ENCODE results near the gene NMD3. TPM values are rescaled to one million over a fixed set of nuclear protein-coding genes. Genes with fewer than 3 reads are reported as not detected.

Gene NMD3
- total RNA-seq, 1 donor from 2014 or later: 60.9 TPM

GRCh38 chr3:161212171-161212771, 8.8 kb upstream of the NMD3 start:
- H3K27ac Mint-ChIP-seq (ENCODE audit: unreplicated experiment): peak overlapping the region; percentile 23
- no peaks in the 10 kb centered on the region for H3K9me3 Mint-ChIP-seq (ENCODE audit: unreplicated experiment)
- no peak for DNase-seq (ENCODE audit: extremely low spot score, unreplicated experiment)
- no peaks in the 10 kb centered on the region for H3K4me1 Mint-ChIP-seq (ENCODE audit: unreplicated experiment)
- H3K27me3 Mint-ChIP-seq (ENCODE audit: unreplicated experiment): peaks cover 6% of the 10 kb centered on the region
- H3K36me3 Mint-ChIP-seq (ENCODE audit: unreplicated experiment): no peaks in the 10 kb centered on the region
- no peak overlapping the region for H3K4me3 Mint-ChIP-seq (ENCODE audit: unreplicated experiment)
- TF ChIP-seq CTCF (IDR thresholded peaks at IDR 0.05): no peak

- Mint-ChIP-seq H3K4me3 (ENCODE audit: unreplicated experiment) (no peak overlapping the region), H3K9me3 (ENCODE audit: unreplicated experiment) (no peaks in the 10 kb centered on the region), H3K27me3 (ENCODE audit: unreplicated experiment) (peaks cover 6% of the 10 kb centered on the region), H3K36me3 (ENCODE audit: unreplicated experiment) (no peaks in the 10 kb centered on the region), H3K27ac (ENCODE audit: unreplicated experiment) (no peak overlapping the region), H3K4me1 (ENCODE audit: unreplicated experiment) (no peaks in the 10 kb centered on the region)
- no peak for TF ChIP-seq CTCF (IDR thresholded peaks at IDR 0.05)
- no peak for DNase-seq (ENCODE audit: extremely low spot score, unreplicated experiment)
Measured at GRCh38 chr3:161212906-161213305, 8.2 kb upstream of the NMD3 start.

GRCh38 chr3:161213644-161214043, 7.5 kb upstream of the NMD3 start:
- Mint-ChIP-seq H3K27me3 (ENCODE audit: unreplicated experiment) (peaks cover 6% of the 10 kb centered on the region), H3K36me3 (ENCODE audit: unreplicated experiment) (no peaks in the 10 kb centered on the region), H3K4me1 (ENCODE audit: unreplicated experiment) (no peaks in the 10 kb centered on the region), H3K27ac (ENCODE audit: unreplicated experiment) (no peak overlapping the region), H3K9me3 (ENCODE audit: unreplicated experiment) (no peaks in the 10 kb centered on the region), H3K4me3 (ENCODE audit: unreplicated experiment) (no peak overlapping the region)
- DNase-seq (ENCODE audit: extremely low spot score, unreplicated experiment): no peak
- no peak for TF ChIP-seq CTCF (IDR thresholded peaks at IDR 0.05)

GRCh38 chr3:161215185-161215584, 5.9 kb upstream of the NMD3 start:
- H3K9me3 Mint-ChIP-seq (ENCODE audit: unreplicated experiment): peaks cover 3% of the 10 kb centered on the region
- H3K36me3 Mint-ChIP-seq (ENCODE audit: unreplicated experiment): no peaks in the 10 kb centered on the region
- DNase-seq (ENCODE audit: extremely low spot score, unreplicated experiment): no peak
- TF ChIP-seq CTCF (IDR thresholded peaks at IDR 0.05): no peak
- H3K4me1 Mint-ChIP-seq (ENCODE audit: unreplicated experiment): peaks cover 3% of the 10 kb centered on the region
- H3K27me3 Mint-ChIP-seq (ENCODE audit: unreplicated experiment): peaks cover 6% of the 10 kb centered on the region
- no peak overlapping the region for H3K4me3 Mint-ChIP-seq (ENCODE audit: unreplicated experiment)
- H3K27ac Mint-ChIP-seq (ENCODE audit: unreplicated experiment): no peak overlapping the region

GRCh38 chr3:161217496-161217895, 3.6 kb upstream of the NMD3 start:
- Mint-ChIP-seq H3K9me3 (ENCODE audit: unreplicated experiment) (peaks cover 3% of the 10 kb centered on the region), H3K4me3 (ENCODE audit: unreplicated experiment) (no peak overlapping the region), H3K36me3 (ENCODE audit: unreplicated experiment) (no peaks in the 10 kb centered on the region), H3K27ac (ENCODE audit: unreplicated experiment) (no peak overlapping the region), H3K27me3 (ENCODE audit: unreplicated experiment) (peaks cover 6% of the 10 kb centered on the region), H3K4me1 (ENCODE audit: unreplicated experiment) (peaks cover 12% of the 10 kb centered on the region)
- no peak for TF ChIP-seq CTCF (IDR thresholded peaks at IDR 0.05)
- no peak for DNase-seq (ENCODE audit: extremely low spot score, unreplicated experiment)
